HG03520 (cell line): ENCODE results near the gene FMO5.
"Not testable (repeated sequence)": the region's sequence is repeated elsewhere in the genome, so short reads cannot be mapped to it uniquely, and the experiment has no call there.

Experiments used
- ATAC-seq: cut with Tn5 transposase; IDR thresholded peaks from one replicate; pipeline ENCODE4 v1.9.1; 2021; ENCODE audit warnings: mild to moderate bottlenecking, moderate library complexity; ENCODE audit not compliant: unreplicated experiment

Gene FMO5

GRCh38 chr1:147209825-147210821 is 15.0 kb downstream of the FMO5 start:
- no peak for ATAC-seq

- no peak for ATAC-seq
Measured at GRCh38 chr1:147208619-147209018, 16.5 kb downstream of the FMO5 start.

GRCh38 chr1:147207192-147207591 is 17.9 kb downstream of the FMO5 start:
- ATAC-seq: no peak

GRCh38 chr1:147204080-147204479 is 21.1 kb downstream of the FMO5 start:
- ATAC-seq: no peak

GRCh38 chr1:147202576-147202975 is 22.6 kb downstream of the FMO5 start:
- no peak for ATAC-seq

- no peak for ATAC-seq
Measured at GRCh38 chr1:147201786-147202185, 23.4 kb downstream of the FMO5 start.

GRCh38 chr1:147201276-147201675 is 23.9 kb downstream of the FMO5 start:
- ATAC-seq: no peak

GRCh38 chr1:147197324-147197723 is 27.8 kb downstream of the FMO5 start:
- not testable (repeated sequence) for ATAC-seq

- ATAC-seq: no peak
Measured at GRCh38 chr1:147189514-147189913, 35.6 kb downstream of the FMO5 start.

- no peak for ATAC-seq
Measured at GRCh38 chr1:147185432-147185831, 39.7 kb downstream of the FMO5 start.

GRCh38 chr1:147177611-147178380 is 47.3 kb downstream of the FMO5 start:
- no peak for ATAC-seq

GRCh38 chr1:147172168-147173016 is 52.7 kb downstream of the FMO5 start, which contains the start of gene PRKAB2:
TSS of gene PRKAB2 (minus strand) at chr1:147172470. CDS start at chr1:147172144, 326 bp downstream.
- ATAC-seq: peak; percentile 85

GRCh38 chr1:147171399-147172167 is 53.6 kb downstream of the FMO5 start:
- peak; percentile 6 for ATAC-seq

GRCh38 chr1:147169840-147170674 is 55.1 kb downstream of the FMO5 start:
- no peak for ATAC-seq

- ATAC-seq: no peak
Measured at GRCh38 chr1:147169171-147169570, 56.0 kb downstream of the FMO5 start.

- no peak for ATAC-seq
Measured at GRCh38 chr1:147168626-147169058, 56.5 kb downstream of the FMO5 start.

GRCh38 chr1:147167365-147167764 is 57.8 kb downstream of the FMO5 start:
- no peak for ATAC-seq

- no peak for ATAC-seq
Measured at GRCh38 chr1:147163019-147163418, 62.1 kb downstream of the FMO5 start.

- ATAC-seq: no peak
Measured at GRCh38 chr1:147162093-147162492, 63.0 kb downstream of the FMO5 start.
